C4-2B (cell line): Measurements from ENCODE around the gene KCNJ4.
A peak's percentile ranks its signal among the peaks of the same experiment; 100 is the strongest.
"Not testable (repeated sequence)": the region's sequence is repeated elsewhere in the genome, so short reads cannot be mapped to it uniquely, and the experiment has no call there.

ENCODE experiments used
- H3K27ac ChIP-seq: fragments of 450-650 bp; 2 replicates; pipeline ENCODE4 v1.5.1; 2017
- ZFX ChIP-seq: fragments of 450-650 bp; IDR thresholded peaks from 2 replicates; pipeline ENCODE4 v1.6.1; 2017
- TF ChIP-seq, protein P1 (sequence below): fragments of 450-650 bp; conservative IDR thresholded peaks from 2 replicates; pipeline ENCODE4 v1.5.1; 2017; ENCODE audit warnings: mild to moderate bottlenecking

KCNJ4 gene

DNA sequence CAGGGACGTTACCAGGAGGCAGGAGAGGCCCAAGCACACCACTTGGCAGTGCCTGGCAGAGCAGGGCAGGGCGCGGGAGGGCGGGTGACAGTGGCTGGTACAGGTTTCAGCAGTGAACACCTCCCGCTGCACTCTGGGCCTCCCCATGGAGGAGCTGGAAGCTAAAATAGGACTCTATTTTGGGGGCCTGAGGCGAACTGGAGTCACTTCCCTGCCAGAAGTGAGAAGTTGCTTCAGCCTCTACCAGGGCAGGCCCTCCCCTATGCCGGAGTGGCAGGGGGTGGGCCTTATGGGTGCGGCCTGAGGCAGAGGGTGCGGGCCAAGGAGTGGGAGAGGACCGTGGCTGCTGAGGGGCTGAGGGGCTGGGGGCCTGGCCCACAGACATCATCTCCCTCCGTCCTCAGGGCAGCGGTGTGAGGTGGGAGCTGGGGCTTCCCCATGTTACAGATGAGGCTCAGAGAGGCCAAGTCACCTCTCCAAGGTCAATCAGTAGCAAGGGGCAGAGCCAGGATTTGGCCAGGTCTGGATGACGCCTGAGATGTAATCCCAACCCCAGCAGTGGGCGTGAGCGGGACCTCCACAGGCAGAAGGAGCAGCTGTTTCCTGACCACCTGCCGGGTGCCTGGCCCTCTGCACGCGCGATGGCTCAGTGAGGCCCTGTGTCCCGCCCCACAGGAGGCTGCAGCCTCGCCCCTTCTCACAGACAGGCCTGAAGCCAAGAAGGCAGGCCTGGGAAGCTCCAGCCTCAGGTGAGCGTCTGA, 39.3 kb downstream of the KCNJ4 start:
- no peak overlapping the region for H3K27ac ChIP-seq
- TF ChIP-seq ZFX, result no peak
- TF ChIP-seq, protein P1, sequence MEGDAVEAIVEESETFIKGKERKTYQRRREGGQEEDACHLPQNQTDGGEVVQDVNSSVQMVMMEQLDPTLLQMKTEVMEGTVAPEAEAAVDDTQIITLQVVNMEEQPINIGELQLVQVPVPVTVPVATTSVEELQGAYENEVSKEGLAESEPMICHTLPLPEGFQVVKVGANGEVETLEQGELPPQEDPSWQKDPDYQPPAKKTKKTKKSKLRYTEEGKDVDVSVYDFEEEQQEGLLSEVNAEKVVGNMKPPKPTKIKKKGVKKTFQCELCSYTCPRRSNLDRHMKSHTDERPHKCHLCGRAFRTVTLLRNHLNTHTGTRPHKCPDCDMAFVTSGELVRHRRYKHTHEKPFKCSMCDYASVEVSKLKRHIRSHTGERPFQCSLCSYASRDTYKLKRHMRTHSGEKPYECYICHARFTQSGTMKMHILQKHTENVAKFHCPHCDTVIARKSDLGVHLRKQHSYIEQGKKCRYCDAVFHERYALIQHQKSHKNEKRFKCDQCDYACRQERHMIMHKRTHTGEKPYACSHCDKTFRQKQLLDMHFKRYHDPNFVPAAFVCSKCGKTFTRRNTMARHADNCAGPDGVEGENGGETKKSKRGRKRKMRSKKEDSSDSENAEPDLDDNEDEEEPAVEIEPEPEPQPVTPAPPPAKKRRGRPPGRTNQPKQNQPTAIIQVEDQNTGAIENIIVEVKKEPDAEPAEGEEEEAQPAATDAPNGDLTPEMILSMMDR, result no peak

DNA sequence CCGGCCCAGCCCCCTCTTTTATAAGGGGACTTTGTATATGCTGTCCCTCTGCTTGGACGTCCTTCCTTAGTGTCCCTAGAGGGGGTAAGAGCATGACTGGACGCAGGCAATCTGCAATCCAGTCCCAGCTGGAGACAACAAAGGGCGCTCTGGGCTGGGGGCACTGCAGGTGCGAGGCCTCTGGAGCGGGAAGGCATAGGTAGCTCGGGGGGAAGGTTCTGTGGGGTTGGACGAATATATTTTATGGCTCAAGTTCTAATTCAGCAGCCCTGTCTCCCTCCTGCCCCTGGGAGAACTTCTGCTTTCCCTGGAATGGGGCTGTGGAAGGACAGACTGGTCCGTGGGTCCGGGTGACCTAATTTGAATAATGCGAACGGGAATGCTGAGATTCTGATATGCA, 40.0 kb downstream of the KCNJ4 start:
- H3K27ac ChIP-seq, result no peak overlapping the region
- TF ChIP-seq ZFX, result no peak
- TF ChIP-seq, protein P1, result no peak

DNA sequence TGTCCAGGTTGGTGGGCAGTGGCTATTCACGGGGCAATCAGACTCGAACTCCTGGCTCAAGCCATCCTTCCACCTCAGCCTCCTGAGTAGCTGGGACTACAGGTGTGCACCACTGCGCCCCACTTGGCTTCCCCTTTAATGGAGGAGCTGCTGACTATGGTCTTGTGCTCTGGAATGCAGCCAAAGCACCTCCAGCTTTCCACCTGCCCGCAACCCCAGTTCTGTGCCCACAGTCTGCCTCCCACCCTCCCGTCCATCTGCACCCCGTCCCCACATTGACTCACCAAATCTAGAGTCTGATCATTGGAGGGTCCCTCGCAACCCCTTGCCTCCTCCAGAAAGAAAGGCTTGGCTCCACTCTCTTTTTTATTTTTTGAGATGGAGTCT, 41.0 kb downstream of the KCNJ4 start:
- no peak overlapping the region for H3K27ac ChIP-seq
- no peak for TF ChIP-seq ZFX
- TF ChIP-seq, protein P1, result no peak

DNA sequence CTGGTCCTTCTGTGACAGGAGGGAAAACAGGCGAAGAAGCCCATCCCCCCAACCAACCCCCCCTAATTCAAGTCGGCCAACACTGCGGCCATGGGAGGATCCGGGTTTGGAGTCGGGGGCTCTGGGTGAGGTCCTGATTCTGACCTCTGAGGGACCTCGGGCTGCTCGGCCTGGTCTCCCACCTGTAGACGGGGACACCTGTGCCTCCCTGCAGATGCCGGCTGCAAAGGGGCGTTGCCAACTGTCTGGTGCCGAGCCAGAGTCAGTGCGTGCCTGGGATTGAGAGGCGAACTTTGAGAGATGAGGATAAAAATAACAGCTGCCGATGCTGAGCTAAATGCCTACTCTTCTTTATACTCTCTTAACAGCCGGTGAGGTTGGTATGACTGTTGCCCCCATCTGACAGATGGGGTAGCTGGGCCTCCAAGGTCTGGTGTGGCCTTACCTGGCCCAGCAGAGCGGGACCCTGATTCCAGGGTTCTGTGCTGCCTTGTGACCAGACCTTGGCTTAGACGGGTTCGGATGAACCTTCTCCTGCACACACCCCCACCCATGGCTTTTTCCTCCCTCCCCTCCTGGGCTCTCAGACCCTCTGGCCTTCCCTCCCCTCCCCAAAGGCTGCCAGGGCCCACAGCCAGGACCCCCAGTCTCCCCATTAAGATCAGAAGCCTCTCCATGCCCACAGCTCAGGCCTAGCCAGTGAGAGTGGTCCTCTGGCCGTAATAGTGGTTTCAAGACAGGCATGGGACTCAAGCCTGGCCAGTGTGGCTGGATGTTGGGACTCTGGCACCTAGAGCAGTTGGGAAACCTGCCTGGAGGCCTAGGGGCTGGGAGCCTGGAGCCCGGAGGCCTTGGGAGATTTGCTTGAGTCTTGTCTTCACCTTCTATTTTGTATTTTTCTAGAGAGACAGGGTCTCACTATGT, 41.7 kb downstream of the KCNJ4 start:
- no peak for TF ChIP-seq ZFX
- TF ChIP-seq, protein P1, result no peak

DNA sequence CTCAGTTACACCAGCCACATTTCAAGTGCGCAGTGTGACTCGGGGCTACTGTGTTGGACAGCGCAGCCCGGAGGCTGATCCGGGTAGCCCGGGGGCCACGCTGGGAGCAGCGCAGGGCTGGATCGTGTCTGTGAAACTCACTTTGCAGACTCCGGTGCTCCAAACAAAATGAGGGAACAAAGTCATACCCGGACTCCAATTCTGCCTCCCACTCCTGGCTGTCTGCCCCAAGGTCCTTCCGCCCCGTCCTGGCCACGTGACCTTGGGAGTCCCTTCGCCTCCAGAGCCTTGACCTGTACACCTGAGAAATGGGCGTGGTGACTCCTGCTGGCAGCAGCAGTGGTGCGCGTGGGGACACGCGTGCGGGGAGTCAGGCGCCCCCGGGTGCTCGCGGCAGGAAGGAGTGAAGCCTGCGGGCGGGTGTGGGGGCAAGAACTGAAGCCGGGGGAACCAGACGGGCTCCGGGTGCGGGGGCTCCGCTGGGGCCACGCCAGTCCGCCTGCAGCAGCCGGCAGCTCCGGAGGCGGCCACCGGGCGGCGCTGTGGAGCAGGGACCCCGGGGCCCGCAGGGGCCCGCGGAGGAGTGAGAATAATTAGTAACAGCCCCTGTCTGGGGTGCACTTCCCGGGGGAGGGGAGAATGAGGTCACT, 42.4 kb downstream of the KCNJ4 start:
- TF ChIP-seq ZFX, result no peak
- TF ChIP-seq, protein P1, result peak; percentile 90
- H3K27ac ChIP-seq, result no peak overlapping the region

More for the DNA sequence above, 41.7 kb downstream of the KCNJ4 start:
- no peak overlapping the region for H3K27ac ChIP-seq

DNA sequence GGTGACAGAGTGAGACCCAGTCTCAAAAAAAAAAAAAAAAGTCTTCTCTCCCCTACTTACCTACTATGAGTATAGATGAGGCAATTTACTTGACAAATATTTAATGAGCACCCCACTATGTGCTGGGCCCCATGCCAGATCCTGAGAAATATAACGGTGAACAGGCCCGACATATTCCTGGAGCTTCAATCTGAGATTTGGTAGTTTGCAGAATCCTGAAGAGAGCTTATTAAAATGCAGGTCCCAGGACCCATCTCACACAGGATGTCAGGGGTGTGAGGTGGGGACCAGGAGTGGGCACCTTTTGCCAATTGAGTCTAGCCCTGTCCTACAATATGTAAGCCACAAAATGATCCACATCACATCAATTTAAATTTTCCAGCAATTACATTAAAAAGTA, 44.0 kb downstream of the KCNJ4 start:
- no peak overlapping the region for H3K27ac ChIP-seq
- TF ChIP-seq ZFX, result no peak
- TF ChIP-seq, protein P1, result no peak

DNA sequence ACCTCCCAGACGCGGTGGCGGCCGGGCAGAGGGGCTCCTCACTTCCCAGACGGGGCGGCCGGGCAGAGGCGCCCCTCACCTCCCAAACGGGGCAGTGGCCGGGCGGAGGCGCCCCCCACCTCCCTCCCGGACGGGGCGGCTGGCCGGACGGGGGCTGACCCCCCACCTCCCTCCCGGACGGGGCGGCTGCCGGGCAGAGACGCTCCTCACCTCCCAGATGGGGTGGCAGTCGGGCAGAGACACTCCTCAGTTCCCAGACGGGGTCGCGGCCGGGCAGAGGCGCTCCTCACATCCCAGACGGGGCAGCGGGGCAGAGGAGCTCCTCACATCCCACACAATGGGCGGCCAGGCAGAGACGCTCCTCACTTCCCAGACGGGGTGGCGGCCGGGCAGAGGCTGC, 45.1 kb downstream of the KCNJ4 start:
- H3K27ac ChIP-seq, result not testable (repeated sequence)
